GM23338 (cell line): ENCODE measurements around the gene SLC8A1. TPM values are rescaled to one million over a fixed set of nuclear protein-coding genes. Genes with fewer than 3 reads are reported as not detected.

ENCODE experiments used
- ATAC-seq: fragments of 200-7000 bp; cut with Tn5 transposase; 3 replicates; pipeline ENCODE4 v1.9.1; 2020
- DNase-seq: peaks from one replicate; pipeline ENCODE4 v3.0.0-alpha.2; 2015; ENCODE audit warnings: low spot score
- H2AFZ ChIP-seq: fragments of 200-600 bp; sonication (generic); 2 replicates; pipeline ENCODE4 v1.8.0; 2016; ENCODE audit warnings: antibody characterized with exemption, mild to moderate bottlenecking, moderate library complexity
- H3F3A ChIP-seq: fragments of 200-600 bp; sonication (generic); replicated peaks from 2 replicates; pipeline ENCODE4 v1.8.0; 2017; ENCODE audit warnings: antibody characterized with exemption, mixed run types, low read depth
- H3K27ac ChIP-seq: fragments of 200-600 bp; sonication (generic); 2 replicates; pipeline ENCODE4 v1.6.1; 2016; ENCODE audit warnings: low read depth
- H3K27me3 ChIP-seq: fragments of 200-600 bp; sonication (generic); 2 replicates; pipeline ENCODE4 v1.8.0; 2016; ENCODE audit warnings: mild to moderate bottlenecking, mixed run types, moderate library complexity; ENCODE audit not compliant: insufficient read depth
- H3K36me3 ChIP-seq: fragments of 200-600 bp; sonication (generic); 2 replicates; pipeline ENCODE4 v1.8.0; 2016; ENCODE audit warnings: mild to moderate bottlenecking; ENCODE audit not compliant: insufficient read depth
- H3K4me1 ChIP-seq: fragments of 200-600 bp; sonication (generic); 2 replicates; pipeline ENCODE4 v1.8.0; 2016; ENCODE audit warnings: mild to moderate bottlenecking, moderate library complexity; ENCODE audit not compliant: insufficient read depth
- H3K4me2 ChIP-seq: fragments of 200-600 bp; sonication (generic); 2 replicates; pipeline ENCODE4 v1.7.1; 2017; ENCODE audit warnings: mixed run types
- H3K4me3 ChIP-seq: fragments of 200-600 bp; sonication (generic); 2 replicates; pipeline ENCODE4 v1.6.1; 2016; ENCODE audit warnings: mixed run types
- H3K79me2 ChIP-seq: fragments of 200-600 bp; sonication (generic); replicated peaks from 2 replicates; pipeline ENCODE4 v1.8.0; 2017; ENCODE audit warnings: mild to moderate bottlenecking; ENCODE audit not compliant: insufficient read depth
- H3K9me2 ChIP-seq: fragments of 200-600 bp; sonication (generic); 2 replicates; pipeline ENCODE4 v1.8.0; 2017; ENCODE audit not compliant: insufficient read depth
- H4K20me1 ChIP-seq: fragments of 200-600 bp; sonication (generic); replicated peaks from 2 replicates; pipeline ENCODE4 v1.8.0; 2017; ENCODE audit warnings: mild to moderate bottlenecking; ENCODE audit not compliant: insufficient read depth
- H3K27ac Mint-ChIP-seq: 2 replicates; pipeline ENCODE4 v1.8.0; 2020; ENCODE audit warnings: inconsistent platforms, mild to moderate bottlenecking, moderate library complexity, mixed read lengths
- H3K27me3 Mint-ChIP-seq: 3 replicates; pipeline ENCODE4 v1.8.0; 2022; ENCODE audit warnings: low read depth, mild to moderate bottlenecking, moderate library complexity, mixed read lengths, inconsistent platforms; ENCODE audit not compliant: insufficient read depth, poor library complexity
- H3K36me3 Mint-ChIP-seq: 3 replicates; pipeline ENCODE4 v1.8.0; 2021; ENCODE audit warnings: low read depth, mild to moderate bottlenecking, inconsistent platforms, moderate library complexity, mixed read lengths
- H3K4me1 Mint-ChIP-seq: 3 replicates; pipeline ENCODE4 v1.8.0; 2020; ENCODE audit warnings: mild to moderate bottlenecking, inconsistent platforms, mixed read lengths
- H3K4me3 Mint-ChIP-seq: 3 replicates; pipeline ENCODE4 v1.8.0; 2021; ENCODE audit warnings: moderate library complexity, mild to moderate bottlenecking, inconsistent platforms, mixed read lengths
- H3K9me3 Mint-ChIP-seq: 3 replicates; pipeline ENCODE4 v1.8.0; 2020; ENCODE audit warnings: moderate library complexity, mild to moderate bottlenecking, inconsistent platforms, mixed read lengths
- CREB1 ChIP-seq: fragments of 250-450 bp; sonication (Bioruptor Pico); IDR thresholded peaks from 2 replicates; pipeline ENCODE4 v1.5.0; 2020; ENCODE audit warnings: low read depth, mild to moderate bottlenecking, moderate library complexity
- CTCF ChIP-seq, 2 experiments: fragments of 200-600 bp in 1 of 2; sonication (generic) in 1 of 2; conservative IDR thresholded peaks; 2 replicates each; pipeline versions ENCODE4 v1.5.1 to v1.6.1; 2016 to 2017; ENCODE audit warnings: antibody characterized with exemption in 2 of 2, low read depth in 2 of 2, mild to moderate bottlenecking in 2 of 2, moderate library complexity in 1 of 2
- EZH2phosphoT487 ChIP-seq: fragments of 200-600 bp; sonication (generic); IDR thresholded peaks from one replicate; pipeline ENCODE4 v1.8.1; 2018; ENCODE audit warnings: antibody characterized with exemption; ENCODE audit not compliant: unreplicated experiment
- NANOG ChIP-seq: IDR thresholded peaks from 2 replicates; pipeline ENCODE4 v1.6.1; 2016; ENCODE audit warnings: antibody characterized with exemption, borderline replicate concordance
- STAT1 ChIP-seq: IDR thresholded peaks from one replicate; pipeline ENCODE4 v1.6.1; 2016; ENCODE audit warnings: antibody characterized with exemption; ENCODE audit not compliant: unreplicated experiment
- polyA plus RNA-seq: library from polyadenylated mRNA; unstranded; fragments of >200 nt; fragmentation: Nextera tagmentation; extraction: Ambion mirVana; gene quantifications from 2 replicates; pipeline ENCODE4 v1.2.1, GENCODE V29; 2016
- total RNA-seq: library from RNA; depleted of rRNA; stranded (reverse); fragments of >200 nt; shearing (Covaris generic); gene quantifications from 2 replicates; pipeline ENCODE4 v1.2.3, GENCODE V29; 2014
- TF ChIP-seq, protein P1 (sequence below): IDR thresholded peaks from 2 replicates; pipeline ENCODE4 v1.6.1; 2016; ENCODE audit warnings: antibody characterized with exemption
- TF ChIP-seq, protein P2 (sequence below): IDR thresholded peaks from one replicate; pipeline ENCODE4 v1.6.1; 2018; ENCODE audit warnings: antibody characterized with exemption; ENCODE audit not compliant: unreplicated experiment
- TF ChIP-seq, protein P3 (sequence below): fragments of 250-450 bp; sonication (Bioruptor Pico); IDR thresholded peaks from 2 replicates; pipeline ENCODE4 v1.5.0; 2020; ENCODE audit warnings: mild to moderate bottlenecking, moderate library complexity

SLC8A1 gene
- total and polyA plus RNA-seq, 2 experiments from 2014 or later, result 2.5 to 3.3 TPM

- Histone ChIP-seq H3K4me1 (no peaks in the 10 kb centered on the region), H3K4me3 (no peak overlapping the region), H3F3A (no peaks in the 10 kb centered on the region), H2AFZ (no peak overlapping the region), H3K4me2 (no peak overlapping the region), H3K27me3 (no peaks in the 10 kb centered on the region), H3K27ac (no peak overlapping the region), H3K79me2 (no peaks in the 10 kb centered on the region), H4K20me1 (no peaks in the 10 kb centered on the region; the same call in 1 of the 2 replicates), H3K36me3 (no peaks in the 10 kb centered on the region), H3K9me2 (0 out of 2 replicates have a peak, but pooled peaks cover 5% of the 10 kb centered on the region)
- no peak for TF ChIP-seq CREB1 (CRISPR knock-in tag)
- TF ChIP-seq, protein P1, sequence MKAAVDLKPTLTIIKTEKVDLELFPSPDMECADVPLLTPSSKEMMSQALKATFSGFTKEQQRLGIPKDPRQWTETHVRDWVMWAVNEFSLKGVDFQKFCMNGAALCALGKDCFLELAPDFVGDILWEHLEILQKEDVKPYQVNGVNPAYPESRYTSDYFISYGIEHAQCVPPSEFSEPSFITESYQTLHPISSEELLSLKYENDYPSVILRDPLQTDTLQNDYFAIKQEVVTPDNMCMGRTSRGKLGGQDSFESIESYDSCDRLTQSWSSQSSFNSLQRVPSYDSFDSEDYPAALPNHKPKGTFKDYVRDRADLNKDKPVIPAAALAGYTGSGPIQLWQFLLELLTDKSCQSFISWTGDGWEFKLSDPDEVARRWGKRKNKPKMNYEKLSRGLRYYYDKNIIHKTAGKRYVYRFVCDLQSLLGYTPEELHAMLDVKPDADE, result no peak
- TF ChIP-seq, protein P2, sequence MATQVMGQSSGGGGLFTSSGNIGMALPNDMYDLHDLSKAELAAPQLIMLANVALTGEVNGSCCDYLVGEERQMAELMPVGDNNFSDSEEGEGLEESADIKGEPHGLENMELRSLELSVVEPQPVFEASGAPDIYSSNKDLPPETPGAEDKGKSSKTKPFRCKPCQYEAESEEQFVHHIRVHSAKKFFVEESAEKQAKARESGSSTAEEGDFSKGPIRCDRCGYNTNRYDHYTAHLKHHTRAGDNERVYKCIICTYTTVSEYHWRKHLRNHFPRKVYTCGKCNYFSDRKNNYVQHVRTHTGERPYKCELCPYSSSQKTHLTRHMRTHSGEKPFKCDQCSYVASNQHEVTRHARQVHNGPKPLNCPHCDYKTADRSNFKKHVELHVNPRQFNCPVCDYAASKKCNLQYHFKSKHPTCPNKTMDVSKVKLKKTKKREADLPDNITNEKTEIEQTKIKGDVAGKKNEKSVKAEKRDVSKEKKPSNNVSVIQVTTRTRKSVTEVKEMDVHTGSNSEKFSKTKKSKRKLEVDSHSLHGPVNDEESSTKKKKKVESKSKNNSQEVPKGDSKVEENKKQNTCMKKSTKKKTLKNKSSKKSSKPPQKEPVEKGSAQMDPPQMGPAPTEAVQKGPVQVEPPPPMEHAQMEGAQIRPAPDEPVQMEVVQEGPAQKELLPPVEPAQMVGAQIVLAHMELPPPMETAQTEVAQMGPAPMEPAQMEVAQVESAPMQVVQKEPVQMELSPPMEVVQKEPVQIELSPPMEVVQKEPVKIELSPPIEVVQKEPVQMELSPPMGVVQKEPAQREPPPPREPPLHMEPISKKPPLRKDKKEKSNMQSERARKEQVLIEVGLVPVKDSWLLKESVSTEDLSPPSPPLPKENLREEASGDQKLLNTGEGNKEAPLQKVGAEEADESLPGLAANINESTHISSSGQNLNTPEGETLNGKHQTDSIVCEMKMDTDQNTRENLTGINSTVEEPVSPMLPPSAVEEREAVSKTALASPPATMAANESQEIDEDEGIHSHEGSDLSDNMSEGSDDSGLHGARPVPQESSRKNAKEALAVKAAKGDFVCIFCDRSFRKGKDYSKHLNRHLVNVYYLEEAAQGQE, result no peak
- H3K4me3 Mint-ChIP-seq, result no peak overlapping the region
- H3K27ac Mint-ChIP-seq, result no peak overlapping the region
- no peak for DNase-seq
- no peak for ATAC-seq
- H3K36me3 Mint-ChIP-seq, result no peaks in the 10 kb centered on the region
- H3K4me1 Mint-ChIP-seq, result peaks cover 18% of the 10 kb centered on the region
- H3K27me3 Mint-ChIP-seq, result peaks cover 1% of the 10 kb centered on the region
- no peaks in the 10 kb centered on the region for H3K9me3 Mint-ChIP-seq
Measured at GRCh38 chr2:40303746-40304145, 148.1 kb downstream of the SLC8A1 start.

- Histone ChIP-seq H3K36me3 (no peaks in the 10 kb centered on the region), H2AFZ (no peak overlapping the region), H3K79me2 (no peaks in the 10 kb centered on the region), H3F3A (no peaks in the 10 kb centered on the region), H3K4me1 (no peaks in the 10 kb centered on the region), H4K20me1 (no peaks in the 10 kb centered on the region; the same call in 1 of the 2 replicates), H3K27me3 (no peaks in the 10 kb centered on the region), H3K4me3 (no peak overlapping the region), H3K27ac (no peak overlapping the region), H3K4me2 (no peak overlapping the region), H3K9me2 (0 out of 2 replicates have a peak, but pooled peaks cover 3% of the 10 kb centered on the region)
- Mint-ChIP-seq H3K9me3 (no peaks in the 10 kb centered on the region), H3K4me1 (peaks cover 18% of the 10 kb centered on the region), H3K4me3 (no peak overlapping the region), H3K27me3 (peaks cover 1% of the 10 kb centered on the region), H3K27ac (no peak overlapping the region), H3K36me3 (no peaks in the 10 kb centered on the region)
- no peak for TF ChIP-seq CTCF (conservative IDR thresholded peaks at IDR 0.05; ENCODE audit: low read depth in 2 of 2)
- TF ChIP-seq EZH2phosphoT487, result no peak
- TF ChIP-seq STAT1, result no peak
- no peak for TF ChIP-seq NANOG
- TF ChIP-seq, protein P3, sequence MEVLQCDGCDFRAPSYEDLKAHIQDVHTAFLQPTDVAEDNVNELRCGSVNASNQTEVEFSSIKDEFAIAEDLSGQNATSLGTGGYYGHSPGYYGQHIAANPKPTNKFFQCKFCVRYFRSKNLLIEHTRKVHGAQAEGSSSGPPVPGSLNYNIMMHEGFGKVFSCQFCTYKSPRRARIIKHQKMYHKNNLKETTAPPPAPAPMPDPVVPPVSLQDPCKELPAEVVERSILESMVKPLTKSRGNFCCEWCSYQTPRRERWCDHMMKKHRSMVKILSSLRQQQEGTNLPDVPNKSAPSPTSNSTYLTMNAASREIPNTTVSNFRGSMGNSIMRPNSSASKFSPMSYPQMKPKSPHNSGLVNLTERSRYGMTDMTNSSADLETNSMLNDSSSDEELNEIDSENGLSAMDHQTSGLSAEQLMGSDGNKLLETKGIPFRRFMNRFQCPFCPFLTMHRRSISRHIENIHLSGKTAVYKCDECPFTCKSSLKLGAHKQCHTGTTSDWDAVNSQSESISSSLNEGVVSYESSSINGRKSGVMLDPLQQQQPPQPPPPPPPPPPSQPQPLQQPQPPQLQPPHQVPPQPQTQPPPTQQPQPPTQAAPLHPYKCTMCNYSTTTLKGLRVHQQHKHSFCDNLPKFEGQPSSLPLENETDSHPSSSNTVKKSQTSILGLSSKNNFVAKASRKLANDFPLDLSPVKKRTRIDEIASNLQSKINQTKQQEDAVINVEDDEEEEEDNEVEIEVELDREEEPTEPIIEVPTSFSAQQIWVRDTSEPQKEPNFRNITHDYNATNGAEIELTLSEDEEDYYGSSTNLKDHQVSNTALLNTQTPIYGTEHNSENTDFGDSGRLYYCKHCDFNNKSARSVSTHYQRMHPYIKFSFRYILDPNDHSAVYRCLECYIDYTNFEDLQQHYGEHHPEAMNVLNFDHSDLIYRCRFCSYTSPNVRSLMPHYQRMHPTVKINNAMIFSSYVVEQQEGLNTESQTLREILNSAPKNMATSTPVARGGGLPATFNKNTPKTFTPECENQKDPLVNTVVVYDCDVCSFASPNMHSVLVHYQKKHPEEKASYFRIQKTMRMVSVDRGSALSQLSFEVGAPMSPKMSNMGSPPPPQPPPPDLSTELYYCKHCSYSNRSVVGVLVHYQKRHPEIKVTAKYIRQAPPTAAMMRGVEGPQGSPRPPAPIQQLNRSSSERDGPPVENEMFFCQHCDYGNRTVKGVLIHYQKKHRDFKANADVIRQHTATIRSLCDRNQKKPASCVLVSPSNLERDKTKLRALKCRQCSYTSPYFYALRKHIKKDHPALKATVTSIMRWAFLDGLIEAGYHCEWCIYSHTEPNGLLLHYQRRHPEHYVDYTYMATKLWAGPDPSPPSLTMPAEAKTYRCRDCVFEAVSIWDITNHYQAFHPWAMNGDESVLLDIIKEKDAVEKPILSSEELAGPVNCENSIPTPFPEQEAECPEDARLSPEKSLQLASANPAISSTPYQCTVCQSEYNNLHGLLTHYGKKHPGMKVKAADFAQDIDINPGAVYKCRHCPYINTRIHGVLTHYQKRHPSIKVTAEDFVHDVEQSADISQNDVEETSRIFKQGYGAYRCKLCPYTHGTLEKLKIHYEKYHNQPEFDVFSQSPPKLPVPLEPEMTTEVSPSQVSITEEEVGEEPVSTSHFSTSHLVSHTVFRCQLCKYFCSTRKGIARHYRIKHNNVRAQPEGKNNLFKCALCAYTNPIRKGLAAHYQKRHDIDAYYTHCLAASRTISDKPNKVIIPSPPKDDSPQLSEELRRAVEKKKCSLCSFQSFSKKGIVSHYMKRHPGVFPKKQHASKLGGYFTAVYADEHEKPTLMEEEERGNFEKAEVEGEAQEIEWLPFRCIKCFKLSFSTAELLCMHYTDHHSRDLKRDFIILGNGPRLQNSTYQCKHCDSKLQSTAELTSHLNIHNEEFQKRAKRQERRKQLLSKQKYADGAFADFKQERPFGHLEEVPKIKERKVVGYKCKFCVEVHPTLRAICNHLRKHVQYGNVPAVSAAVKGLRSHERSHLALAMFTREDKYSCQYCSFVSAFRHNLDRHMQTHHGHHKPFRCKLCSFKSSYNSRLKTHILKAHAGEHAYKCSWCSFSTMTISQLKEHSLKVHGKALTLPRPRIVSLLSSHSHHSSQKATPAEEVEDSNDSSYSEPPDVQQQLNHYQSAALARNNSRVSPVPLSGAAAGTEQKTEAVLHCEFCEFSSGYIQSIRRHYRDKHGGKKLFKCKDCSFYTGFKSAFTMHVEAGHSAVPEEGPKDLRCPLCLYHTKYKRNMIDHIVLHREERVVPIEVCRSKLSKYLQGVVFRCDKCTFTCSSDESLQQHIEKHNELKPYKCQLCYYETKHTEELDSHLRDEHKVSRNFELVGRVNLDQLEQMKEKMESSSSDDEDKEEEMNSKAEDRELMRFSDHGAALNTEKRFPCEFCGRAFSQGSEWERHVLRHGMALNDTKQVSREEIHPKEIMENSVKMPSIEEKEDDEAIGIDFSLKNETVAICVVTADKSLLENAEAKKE (CRISPR knock-in tag), result no peak
- no peak for DNase-seq
- no peak for ATAC-seq
Measured at GRCh38 chr2:40302751-40303325, 149.1 kb downstream of the SLC8A1 start.
